NCI-H748 (cell line): ENCODE measurements around the gene PDZD2.

Source experiments
- DNase-seq: peaks from one replicate; lab custom pipeline; 2025; ENCODE audit not compliant: unreplicated experiment; lab: John Stamatoyannopoulos, UW

Gene PDZD2

GRCh38 chr5:32156635-32157034, 517.7 kb downstream of the PDZD2 start:
- DNase-seq: no peak

GRCh38 chr5:32157078-32157477, 518.1 kb downstream of the PDZD2 start:
- no peak for DNase-seq

GRCh38 chr5:32158679-32158975, 519.7 kb downstream of the PDZD2 start:
- DNase-seq: no peak

- no peak for DNase-seq
These were observed 520.6 kb downstream of the PDZD2 start for GRCh38 chr5:32159328-32160072.

- no peak for DNase-seq
These were observed 521.3 kb downstream of the PDZD2 start for GRCh38 chr5:32160228-32160627.
